Measurements from ENCODE around the gene MSTO1. TPM values are rescaled to one million over a fixed set of nuclear protein-coding genes. Genes with fewer than 3 reads are reported as not detected.

The MSTO1 gene
- total RNA-seq, 1 experiment from 2014 or later, result 80.5 TPM

DNA sequence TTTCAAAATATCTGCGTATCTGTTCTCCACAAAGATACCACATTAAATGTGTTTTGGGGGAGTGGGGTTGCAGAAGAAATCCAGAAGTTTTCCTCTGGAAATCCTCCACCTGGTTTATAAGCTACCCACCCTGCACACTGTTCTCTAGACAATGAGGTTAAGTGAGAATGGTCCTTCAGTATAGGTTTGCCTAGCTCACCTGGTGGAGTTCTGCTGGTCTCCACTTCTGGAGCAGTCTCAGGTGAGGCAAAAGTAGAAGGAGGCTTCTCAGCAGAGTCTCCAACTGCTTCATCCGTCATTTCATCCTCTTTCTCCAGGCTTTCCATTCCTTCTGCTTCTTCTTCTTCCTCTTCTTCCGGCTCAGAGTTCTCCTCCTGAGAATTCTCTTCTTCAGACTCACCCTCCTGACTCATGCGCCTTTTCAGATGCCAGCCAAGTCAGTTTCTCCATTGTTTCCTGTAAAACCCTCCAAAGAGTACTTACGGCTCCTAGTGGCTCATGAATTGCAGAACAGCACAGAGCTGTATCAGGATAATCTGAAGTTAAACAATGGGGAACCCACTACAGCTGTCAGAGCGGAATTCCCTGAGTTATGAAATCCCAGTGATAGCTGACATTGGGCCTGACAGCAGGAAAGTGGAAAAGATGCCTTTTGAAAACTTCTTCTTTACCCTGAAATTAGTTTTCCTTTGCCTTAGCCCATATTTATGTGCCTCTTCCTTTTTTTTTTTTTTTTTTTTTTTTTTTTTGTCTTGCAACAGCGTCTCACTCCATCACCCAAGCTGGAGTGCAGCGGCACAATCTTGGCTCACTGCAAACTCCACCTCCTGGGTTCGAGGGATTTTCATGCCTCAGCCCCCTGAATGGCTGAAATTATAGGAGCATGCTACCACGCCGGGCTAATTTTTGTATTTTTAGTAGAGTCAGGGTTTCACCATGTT is 38.5 kb downstream of the MSTO1 start:
- ChIA-PET CTCF (interaction anchor here (0.5 to 1.0 kb wide), 4 partner anchors 393 to 560 kb away, joined by 3 to 7 read pairs (median 6); partner anchors contain the start of gene ENTREP3), POLR2A (ENCODE audit: low non-redundant PET) (no interaction called here)
- TSS peak; percentile 62 for BruUV-seq (replicated peaks)
- peaks cover 10% of the 10 kb centered on the region for H3K9me3 ChIP-seq (ENCODE audit: low read depth, low read length, poor library complexity, severe bottlenecking)
- no peaks in the 10 kb centered on the region for H3K36me3 ChIP-seq (ENCODE audit: insufficient read depth, low read length, poor library complexity, severe bottlenecking)
- H3K4me1 ChIP-seq (ENCODE audit: insufficient read depth, low read length, poor library complexity, severe bottlenecking), result peaks cover 28% of the 10 kb centered on the region
- TF ChIP-seq, protein P1, sequence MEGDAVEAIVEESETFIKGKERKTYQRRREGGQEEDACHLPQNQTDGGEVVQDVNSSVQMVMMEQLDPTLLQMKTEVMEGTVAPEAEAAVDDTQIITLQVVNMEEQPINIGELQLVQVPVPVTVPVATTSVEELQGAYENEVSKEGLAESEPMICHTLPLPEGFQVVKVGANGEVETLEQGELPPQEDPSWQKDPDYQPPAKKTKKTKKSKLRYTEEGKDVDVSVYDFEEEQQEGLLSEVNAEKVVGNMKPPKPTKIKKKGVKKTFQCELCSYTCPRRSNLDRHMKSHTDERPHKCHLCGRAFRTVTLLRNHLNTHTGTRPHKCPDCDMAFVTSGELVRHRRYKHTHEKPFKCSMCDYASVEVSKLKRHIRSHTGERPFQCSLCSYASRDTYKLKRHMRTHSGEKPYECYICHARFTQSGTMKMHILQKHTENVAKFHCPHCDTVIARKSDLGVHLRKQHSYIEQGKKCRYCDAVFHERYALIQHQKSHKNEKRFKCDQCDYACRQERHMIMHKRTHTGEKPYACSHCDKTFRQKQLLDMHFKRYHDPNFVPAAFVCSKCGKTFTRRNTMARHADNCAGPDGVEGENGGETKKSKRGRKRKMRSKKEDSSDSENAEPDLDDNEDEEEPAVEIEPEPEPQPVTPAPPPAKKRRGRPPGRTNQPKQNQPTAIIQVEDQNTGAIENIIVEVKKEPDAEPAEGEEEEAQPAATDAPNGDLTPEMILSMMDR (conservative IDR thresholded peaks at IDR 0.05; ENCODE audit: low read depth, low read length), result peak; percentile 66
- TF ChIP-seq EZH2 (IDR thresholded peaks at IDR 0.05; ENCODE audit: borderline replicate concordance, low read depth, low read length, poor library complexity, severe bottlenecking), result no peak
- H3K27ac ChIP-seq (ENCODE audit: low read depth, low read length, poor library complexity, severe bottlenecking), result peak overlapping the region; percentile 52
- peak; percentile 89 for DNase-seq (ENCODE audit: low spot score)
- H3K27me3 ChIP-seq (replicated peaks; ENCODE audit: insufficient read depth, low read depth, low read length, poor library complexity), result no peaks in the 10 kb centered on the region
- no peak overlapping the region for H3K4me3 ChIP-seq (ENCODE audit: low read depth, low read length, poor library complexity, severe bottlenecking)
- intact Hi-C loops (cut with micrococcal nuclease; ENCODE audit: unreplicated experiment), result loop anchor here (10.0 kb wide), 1 partner anchor 54 kb away; no protein-coding TSS in a partner anchor

DNA sequence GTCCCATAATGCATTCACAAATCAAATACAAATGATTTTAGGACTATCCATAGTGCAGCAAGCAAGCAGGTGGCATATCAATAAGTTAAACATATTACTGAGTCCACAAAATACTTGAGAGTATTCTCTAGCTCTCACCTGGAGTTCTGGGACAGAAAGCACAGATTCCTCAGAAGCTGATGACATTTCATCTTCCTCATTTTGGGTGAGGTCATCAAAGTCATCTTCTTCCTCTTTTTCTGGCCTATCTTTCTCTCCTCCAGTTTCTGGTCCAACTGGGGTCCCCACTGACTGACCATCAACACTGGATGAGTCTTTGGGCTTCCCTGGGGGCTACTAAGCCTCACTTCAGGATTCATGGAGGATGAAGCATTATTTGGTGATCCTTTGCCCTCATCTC is 39.7 kb downstream of the MSTO1 start:
- TF ChIP-seq, protein P1 (conservative IDR thresholded peaks at IDR 0.05; ENCODE audit: low read depth, low read length), result no peak
- TF ChIP-seq EZH2 (IDR thresholded peaks at IDR 0.05; ENCODE audit: borderline replicate concordance, low read depth, low read length, poor library complexity, severe bottlenecking), result no peak
- POLR2A ChIA-PET (ENCODE audit: low non-redundant PET), result no interaction called here
- DNase-seq (ENCODE audit: low spot score), result no peak
- Histone ChIP-seq H3K27me3 (replicated peaks; ENCODE audit: insufficient read depth, low read depth, low read length, poor library complexity) (no peaks in the 10 kb centered on the region), H3K27ac (ENCODE audit: low read depth, low read length, poor library complexity, severe bottlenecking) (no peak overlapping the region), H3K36me3 (ENCODE audit: insufficient read depth, low read length, poor library complexity, severe bottlenecking) (no peaks in the 10 kb centered on the region), H3K4me3 (ENCODE audit: low read depth, low read length, poor library complexity, severe bottlenecking) (no peak overlapping the region), H3K9me3 (ENCODE audit: low read depth, low read length, poor library complexity, severe bottlenecking) (no peaks in the 10 kb centered on the region), H3K4me1 (ENCODE audit: insufficient read depth, low read length, poor library complexity, severe bottlenecking) (peaks cover 28% of the 10 kb centered on the region)
- intact Hi-C loops (cut with micrococcal nuclease; ENCODE audit: unreplicated experiment), result loop anchor here (10.0 kb wide), 1 partner anchor 55 kb away; no protein-coding TSS in a partner anchor
- CTCF ChIA-PET, result no interaction called here
- no TSS peak for BruUV-seq (replicated peaks)

DNA sequence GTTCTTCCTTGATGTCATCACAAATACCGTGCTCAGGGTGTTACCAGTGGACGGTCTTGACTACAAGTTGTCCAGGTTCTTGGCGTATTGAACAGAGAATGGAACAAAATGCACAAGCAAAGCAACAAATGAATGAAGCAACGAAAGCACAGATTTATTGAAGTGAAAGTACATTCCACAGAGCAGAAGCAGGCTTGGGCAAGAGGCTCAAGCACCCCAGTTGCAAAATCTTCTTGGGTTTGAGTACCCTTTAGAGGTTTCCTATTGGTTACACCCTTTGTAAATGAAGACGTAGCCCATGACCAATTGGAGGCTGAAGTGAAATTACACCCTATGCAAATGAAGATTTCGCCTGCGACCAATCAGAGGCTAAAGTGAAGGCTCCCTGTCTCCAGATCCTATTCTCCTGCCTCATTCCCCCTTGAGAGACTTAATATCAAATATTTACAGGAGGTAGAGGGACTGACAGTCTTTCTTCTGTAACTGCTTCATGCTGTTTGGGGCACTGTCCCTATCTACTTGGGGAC is 40.3 kb downstream of the MSTO1 start:
- Histone ChIP-seq H3K9me3 (ENCODE audit: low read depth, low read length, poor library complexity, severe bottlenecking) (no peaks in the 10 kb centered on the region), H3K4me3 (ENCODE audit: low read depth, low read length, poor library complexity, severe bottlenecking) (no peak overlapping the region), H3K4me1 (ENCODE audit: insufficient read depth, low read length, poor library complexity, severe bottlenecking) (peaks cover 28% of the 10 kb centered on the region), H3K36me3 (ENCODE audit: insufficient read depth, low read length, poor library complexity, severe bottlenecking) (no peaks in the 10 kb centered on the region), H3K27ac (ENCODE audit: low read depth, low read length, poor library complexity, severe bottlenecking) (peak overlapping the region; percentile 15), H3K27me3 (replicated peaks; ENCODE audit: insufficient read depth, low read depth, low read length, poor library complexity) (no peaks in the 10 kb centered on the region)
- intact Hi-C loops (cut with micrococcal nuclease; ENCODE audit: unreplicated experiment), result no loop called here
- peak; percentile 47 for DNase-seq (ENCODE audit: low spot score)
- POLR2A ChIA-PET (ENCODE audit: low non-redundant PET), result no interaction called here
- TF ChIP-seq EZH2 (IDR thresholded peaks at IDR 0.05; ENCODE audit: borderline replicate concordance, low read depth, low read length, poor library complexity, severe bottlenecking), result no peak
- TF ChIP-seq, protein P1 (conservative IDR thresholded peaks at IDR 0.05; ENCODE audit: low read depth, low read length), result no peak
- CTCF ChIA-PET, result no interaction called here
- no TSS peak for BruUV-seq (replicated peaks)
